Measurements from ENCODE around the gene ATG9A.

GRCh38 chr2:219172231-219173154, 56.9 kb downstream of the ATG9A start:
- no peak for TF ChIP-seq CTCF (IDR thresholded peaks at IDR 0.05)
- TF ChIP-seq ZFX (IDR thresholded peaks at IDR 0.05; ENCODE audit: borderline replicate concordance) = no peak

All from 22Rv1 (cell line).